HG03354 (cell line): ENCODE results near the gene ZNF491.
"Not testable (repeated sequence)": the region's sequence is repeated elsewhere in the genome, so short reads cannot be mapped to it uniquely, and the experiment has no call there.

Experiments
- ATAC-seq: cut with Tn5 transposase; IDR thresholded peaks from one replicate; pipeline ENCODE4 v1.9.1; 2021; ENCODE audit warnings: mild to moderate bottlenecking; ENCODE audit not compliant: unreplicated experiment, poor library complexity, severe bottlenecking

Gene ZNF491

GRCh38 chr19:11797491-11797890, 832 bp upstream of the ZNF491 start:
- ATAC-seq: peak; percentile 56

GRCh38 chr19:11806354-11807098, 8.2 kb downstream of the ZNF491 start:
- no peak for ATAC-seq

GRCh38 chr19:11807099-11807380, 8.7 kb downstream of the ZNF491 start:
- ATAC-seq: no peak

- ATAC-seq: no peak
Observed at GRCh38 chr19:11813703-11814028, 15.3 kb downstream of the ZNF491 start.

- ATAC-seq: peak; percentile 99
Observed at GRCh38 chr19:11814029-11814699, 15.8 kb downstream of the ZNF491 start, which contains the start of gene ZNF440. TSS of gene ZNF440 (plus strand) at chr19:11814273. CDS start at chr19:11814448, 175 bp downstream.

- no peak for ATAC-seq
Observed at GRCh38 chr19:11814700-11815035, 16.3 kb downstream of the ZNF491 start.

- no peak for ATAC-seq
Observed at GRCh38 chr19:11821474-11822109, 23.3 kb downstream of the ZNF491 start.

GRCh38 chr19:11828957-11829876, 30.9 kb downstream of the ZNF491 start:
- not testable (repeated sequence) for ATAC-seq

GRCh38 chr19:11832253-11832912, 34.1 kb downstream of the ZNF491 start:
- ATAC-seq: no peak

- ATAC-seq: no peak
Observed at GRCh38 chr19:11833541-11833940, 35.2 kb downstream of the ZNF491 start.

- not testable (repeated sequence) for ATAC-seq
Observed at GRCh38 chr19:11835626-11836066, 37.3 kb downstream of the ZNF491 start.

- no peak for ATAC-seq
Observed at GRCh38 chr19:11843722-11844121, 45.4 kb downstream of the ZNF491 start.

- ATAC-seq: not testable (repeated sequence)
Observed at GRCh38 chr19:11847615-11848014, 49.3 kb downstream of the ZNF491 start.

- ATAC-seq: no peak
Observed at GRCh38 chr19:11848200-11848593, 49.9 kb downstream of the ZNF491 start.

- peak; percentile 88 for ATAC-seq
Observed at GRCh38 chr19:11848594-11849469, 50.5 kb downstream of the ZNF491 start, which contains the start of gene ZNF439. TSS of gene ZNF439 (plus strand) at chr19:11848726. CDS start at chr19:11848868, 142 bp downstream.

- not testable (repeated sequence) for ATAC-seq
Observed at GRCh38 chr19:11850289-11850688, 52.0 kb downstream of the ZNF491 start.

GRCh38 chr19:11853358-11853757, 55.0 kb downstream of the ZNF491 start:
- ATAC-seq: no peak

GRCh38 chr19:11856596-11857250, 58.4 kb downstream of the ZNF491 start:
- no peak for ATAC-seq
